NT2/D1 (cell line): ENCODE measurements around the gene POLDIP3.
A peak's percentile ranks its signal among the peaks of the same experiment; 100 is the strongest.
"Not testable (repeated sequence)": the region's sequence is repeated elsewhere in the genome, so short reads cannot be mapped to it uniquely, and the experiment has no call there.

Source experiments
- DNase-seq: peaks from one replicate; pipeline ENCODE4 v3.0.0-alpha.2; 2011; ENCODE audit warnings: low read depth, low spot score
- H3K27me3 ChIP-seq: 2 replicates; pipeline ENCODE4 v1.6.0; 2011; ENCODE audit warnings: mild to moderate bottlenecking; ENCODE audit not compliant: insufficient read length, insufficient read depth
- H3K36me3 ChIP-seq: 2 replicates; pipeline ENCODE4 v1.6.1; 2011; ENCODE audit warnings: mild to moderate bottlenecking, low read length, mixed read lengths; ENCODE audit not compliant: insufficient read depth, insufficient read length
- H3K4me1 ChIP-seq: 2 replicates; pipeline ENCODE4 v1.5.1; 2011; ENCODE audit not compliant: insufficient read depth, insufficient read length
- H3K4me3 ChIP-seq: 2 replicates; pipeline ENCODE4 v1.5.1; 2011; ENCODE audit warnings: low read depth; ENCODE audit not compliant: insufficient read length
- H3K9ac ChIP-seq: 2 replicates; pipeline ENCODE4 v1.6.0; 2011; ENCODE audit warnings: low read depth; ENCODE audit not compliant: insufficient read length
- H3K9me3 ChIP-seq: 2 replicates; pipeline ENCODE4 v1.5.1; 2011; ENCODE audit warnings: mild to moderate bottlenecking, low read length; ENCODE audit not compliant: insufficient read depth
- SUZ12 ChIP-seq: IDR thresholded peaks from 2 replicates; pipeline ENCODE4 v1.6.1; 2011; ENCODE audit not compliant: insufficient read length, insufficient read depth; ENCODE audit errors: extremely low read depth
- YY1 ChIP-seq: IDR thresholded peaks from 2 replicates; pipeline ENCODE4 v1.6.1; 2011; ENCODE audit not compliant: insufficient read length, insufficient read depth
- ZNF274 ChIP-seq: IDR thresholded peaks from 2 replicates; pipeline ENCODE4 v1.6.1; 2011; ENCODE audit warnings: mild to moderate bottlenecking, low read depth, low read length

Gene POLDIP3

GRCh38 chr22:42587588-42588175 is 27.0 kb downstream of the POLDIP3 start:
- Histone ChIP-seq H3K4me1 (no peaks in the 10 kb centered on the region), H3K36me3 (peaks cover 86% of the 10 kb centered on the region), H3K27me3 (no peaks in the 10 kb centered on the region), H3K9me3 (no peaks in the 10 kb centered on the region), H3K4me3 (no peak overlapping the region), H3K9ac (no peak overlapping the region)
- DNase-seq: no peak
- no peak for TF ChIP-seq YY1
- no peak for TF ChIP-seq SUZ12
- no peak for TF ChIP-seq ZNF274

- H3K9me3 ChIP-seq: no peaks in the 10 kb centered on the region
- DNase-seq: no peak
- no peak overlapping the region for H3K9ac ChIP-seq
- H3K4me1 ChIP-seq: no peaks in the 10 kb centered on the region
- H3K27me3 ChIP-seq: no peaks in the 10 kb centered on the region
- H3K4me3 ChIP-seq: no peak overlapping the region
- H3K36me3 ChIP-seq: peaks cover 77% of the 10 kb centered on the region
- TF ChIP-seq SUZ12 (no peak), ZNF274 (no peak), YY1 (no peak)
These were observed 28.3 kb downstream of the POLDIP3 start for GRCh38 chr22:42586381-42586780.

- Histone ChIP-seq H3K36me3 (peaks cover 71% of the 10 kb centered on the region), H3K27me3 (no peaks in the 10 kb centered on the region), H3K9me3 (no peaks in the 10 kb centered on the region)
These were observed 29.6 kb downstream of the POLDIP3 start for GRCh38 chr22:42585096-42585495.

GRCh38 chr22:42584364-42584940 is 30.2 kb downstream of the POLDIP3 start:
- Histone ChIP-seq H3K4me1 (no peaks in the 10 kb centered on the region), H3K9me3 (no peaks in the 10 kb centered on the region), H3K27me3 (no peaks in the 10 kb centered on the region), H3K36me3 (peaks cover 70% of the 10 kb centered on the region), H3K9ac (no peak overlapping the region), H3K4me3 (no peak overlapping the region)
- TF ChIP-seq YY1: no peak
- no peak for TF ChIP-seq ZNF274
- no peak for TF ChIP-seq SUZ12
- DNase-seq: no peak

More at GRCh38 chr22:42585096-42585495, 29.6 kb downstream of the POLDIP3 start:
- TF ChIP-seq YY1 (no peak), SUZ12 (no peak), ZNF274 (no peak)
- no peak for DNase-seq
- no peaks in the 10 kb centered on the region for H3K4me1 ChIP-seq
- H3K4me3 ChIP-seq: no peak overlapping the region
- no peak overlapping the region for H3K9ac ChIP-seq

GRCh38 chr22:42582987-42583386 is 31.7 kb downstream of the POLDIP3 start:
- no peak for DNase-seq
- H3K27me3 ChIP-seq: no peaks in the 10 kb centered on the region
- no peak overlapping the region for H3K4me3 ChIP-seq
- no peaks in the 10 kb centered on the region for H3K4me1 ChIP-seq
- H3K9me3 ChIP-seq: no peaks in the 10 kb centered on the region
- H3K36me3 ChIP-seq: peaks cover 71% of the 10 kb centered on the region
- H3K9ac ChIP-seq: no peak overlapping the region
- TF ChIP-seq SUZ12 (no peak), ZNF274 (no peak), YY1 (no peak)

DNA sequence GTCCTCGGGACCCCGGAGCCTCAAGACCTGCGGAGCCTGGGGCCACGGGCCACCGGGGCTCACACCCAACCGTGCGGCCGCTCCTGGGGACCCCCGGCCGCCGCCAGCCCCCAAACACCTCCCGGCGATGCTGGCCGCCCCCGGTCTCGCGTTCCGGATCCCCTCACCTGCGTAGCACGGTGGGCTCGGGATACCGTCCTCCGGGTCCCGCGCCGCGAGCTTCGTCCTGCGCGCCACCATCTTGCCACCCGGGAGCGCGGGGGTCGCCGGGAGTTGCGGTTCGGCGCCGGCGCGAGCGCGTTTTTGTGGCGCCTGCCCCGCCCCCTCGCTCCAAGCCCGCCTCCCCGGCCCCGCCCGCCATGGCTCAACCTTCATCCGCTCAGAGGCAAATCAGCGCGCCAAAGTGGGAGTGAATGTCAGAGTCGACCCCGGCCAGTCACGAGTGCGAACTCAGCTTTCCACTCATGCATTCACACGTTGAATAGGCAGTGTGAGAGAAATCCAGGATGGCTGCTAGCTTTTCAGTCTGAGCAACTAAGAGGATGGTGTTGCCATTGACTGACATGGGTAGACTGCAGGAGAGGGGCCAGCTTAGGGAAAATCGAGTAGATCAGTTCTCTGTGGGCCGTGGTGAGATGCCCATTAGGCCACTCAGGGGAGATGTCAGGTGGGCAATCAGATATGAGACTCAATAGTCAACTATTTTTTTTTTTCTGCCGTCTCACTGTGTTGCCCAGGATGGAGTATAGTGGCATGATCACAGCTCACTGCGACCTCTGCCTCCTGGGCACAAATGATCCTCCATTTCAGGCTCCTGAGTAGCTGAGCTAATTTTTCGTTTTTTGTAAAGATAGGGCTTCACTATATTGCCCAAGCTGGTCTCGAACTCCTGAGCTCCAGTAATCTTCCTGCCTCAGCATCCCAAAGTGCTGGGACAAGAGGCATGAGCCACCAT is 32.6 kb downstream of the POLDIP3 start:
- TF ChIP-seq YY1: peak; percentile 25
- TF ChIP-seq SUZ12: no peak
- no peak for TF ChIP-seq ZNF274
- Histone ChIP-seq H3K9ac (peak overlapping the region; percentile 93), H3K36me3 (peaks cover 72% of the 10 kb centered on the region), H3K9me3 (no peaks in the 10 kb centered on the region), H3K27me3 (no peaks in the 10 kb centered on the region), H3K4me1 (peaks cover 3% of the 10 kb centered on the region), H3K4me3 (peak overlapping the region; percentile 76)
- peak; percentile 38 for DNase-seq

DNA sequence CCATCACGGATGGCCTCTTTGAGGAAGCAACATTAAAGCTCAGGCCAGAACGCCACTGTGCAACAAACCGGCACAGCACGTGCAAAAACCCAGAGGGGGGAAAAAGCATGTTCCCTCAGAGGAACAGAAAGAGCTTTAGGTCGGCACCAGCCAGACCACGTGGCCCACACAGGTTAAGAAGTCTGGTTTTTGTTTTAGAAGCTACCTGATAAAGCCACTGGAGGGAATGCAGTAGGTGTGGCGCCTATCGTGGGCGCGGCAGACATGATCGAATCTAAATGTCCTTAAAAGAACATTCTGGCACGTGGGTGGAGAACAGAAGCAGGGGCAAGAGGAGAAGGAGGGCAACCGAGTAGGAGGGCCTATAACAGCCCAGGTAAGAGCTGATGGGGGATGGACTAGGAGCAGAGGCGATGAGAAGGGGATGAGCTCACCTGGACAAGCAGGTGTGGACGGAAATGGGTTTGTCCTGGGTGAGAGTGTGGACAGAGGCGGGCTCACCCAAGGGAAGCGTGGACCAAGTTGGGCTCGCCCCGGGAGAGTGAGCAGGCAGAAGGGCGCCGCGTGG is 33.4 kb downstream of the POLDIP3 start:
- not testable (repeated sequence) for H3K27me3 ChIP-seq, DNase-seq, H3K4me1 ChIP-seq, H3K9me3 ChIP-seq
- H3K36me3 ChIP-seq: peaks cover 66% of the 10 kb centered on the region
- H3K4me3 ChIP-seq: peak overlapping the region; percentile 76
- H3K9ac ChIP-seq: peak overlapping the region; percentile 93

- not testable (repeated sequence) for DNase-seq, H3K27me3 ChIP-seq, H3K4me3 ChIP-seq, H3K4me1 ChIP-seq, H3K9ac ChIP-seq, H3K9me3 ChIP-seq
- peaks cover 53% of the 10 kb centered on the region for H3K36me3 ChIP-seq
These were observed 34.6 kb downstream of the POLDIP3 start for GRCh38 chr22:42580040-42580439.
